ENCODE measurements around the gene ZFAND2B. TPM values are rescaled to one million over a fixed set of nuclear protein-coding genes. Genes with fewer than 3 reads are reported as not detected.

ZFAND2B gene
- total RNA-seq (10 to 100 TPM; 28.5 to 40.8 TPM), polyA plus RNA-seq (ENCODE audit: insufficient read length in 6 of 6) (10 to 100 TPM; 26.3 to 41.8 (median 36.0) TPM)
- long read RNA-seq, donor 1, transcript ZFAND2B-208 (5 exons, 2,021 nt), result major isoform, 7 of 18 reads
- long read RNA-seq, donor 1, transcript ZFAND2B-212 (10 exons, 1,199 nt), result minor isoform, 5 of 18 reads
- long read RNA-seq, donor 1, partial matches to known transcripts, result 0 of 18 reads
- long read RNA-seq, donor 1, other reads (novel, unspliced or antisense), result 0 of 18 reads
- long read RNA-seq, donor 2, transcript ZFAND2B-201 (9 exons, 1,314 nt), result major isoform, 5 of 18 reads
- long read RNA-seq, donor 2, partial matches to known transcripts, result 0 of 18 reads
- long read RNA-seq, donor 2, other reads (novel, unspliced or antisense), result 0 of 18 reads
- long read RNA-seq, donor 3, transcript ZFAND2B-212 (10 exons, 1,199 nt), result major isoform, 5 of 13 reads
- long read RNA-seq, donor 3, partial matches to known transcripts, result 0 of 13 reads
- long read RNA-seq, donor 3, other reads (novel, unspliced or antisense), result 0 of 13 reads
- long read RNA-seq, donor 4, transcript ZFAND2B-201 (9 exons, 1,314 nt), result minor isoform, 10 of 45 reads
- long read RNA-seq, donor 4, transcript ZFAND2B-212 (10 exons, 1,199 nt), result major isoform, 22 of 45 reads
- long read RNA-seq, donor 4, partial matches to known transcripts, result 1 of 45 reads
- long read RNA-seq, donor 4, other reads (novel, unspliced or antisense), result 8 of 45 reads
- long read RNA-seq, donor 5, transcript ZFAND2B-208 (5 exons, 2,021 nt), result major isoform, 5 of 18 reads
- long read RNA-seq, donor 5, partial matches to known transcripts, result 0 of 18 reads
- long read RNA-seq, donor 5, other reads (novel, unspliced or antisense), result 0 of 18 reads
- long read RNA-seq, donor 6, transcript ZFAND2B-201 (9 exons, 1,314 nt), result major isoform, 8 of 16 reads
- long read RNA-seq, donor 6, partial matches to known transcripts, result 0 of 16 reads
- long read RNA-seq, donor 6, other reads (novel, unspliced or antisense), result 0 of 16 reads
- long read RNA-seq, donor 7, partial matches to known transcripts, result 0 of 6 reads
- long read RNA-seq, donor 7, other reads (novel, unspliced or antisense), result 0 of 6 reads
- long read RNA-seq, donor 8, partial matches to known transcripts, result 0 of 9 reads
- long read RNA-seq, donor 8, other reads (novel, unspliced or antisense), result 0 of 9 reads
- long read RNA-seq, donor 9, result 0 reads
- long read RNA-seq, donor 10, transcript ZFAND2B-212 (10 exons, 1,199 nt), result major isoform, 27 of 46 reads
- long read RNA-seq, donor 10, transcript ZFAND2B-201 (9 exons, 1,314 nt), result minor isoform, 13 of 46 reads
- long read RNA-seq, donor 10, partial matches to known transcripts, result 1 of 46 reads
- long read RNA-seq, donor 10, other reads (novel, unspliced or antisense), result 1 of 46 reads
- long read RNA-seq, donor 11, transcript ZFAND2B-212 (10 exons, 1,199 nt), result major isoform, 5 of 12 reads
- long read RNA-seq, donor 11, partial matches to known transcripts, result 0 of 12 reads
- long read RNA-seq, donor 11, other reads (novel, unspliced or antisense), result 0 of 12 reads
- long read RNA-seq, donor 12, partial matches to known transcripts, result 0 of 7 reads
- long read RNA-seq, donor 12, other reads (novel, unspliced or antisense), result 0 of 7 reads

DNA sequence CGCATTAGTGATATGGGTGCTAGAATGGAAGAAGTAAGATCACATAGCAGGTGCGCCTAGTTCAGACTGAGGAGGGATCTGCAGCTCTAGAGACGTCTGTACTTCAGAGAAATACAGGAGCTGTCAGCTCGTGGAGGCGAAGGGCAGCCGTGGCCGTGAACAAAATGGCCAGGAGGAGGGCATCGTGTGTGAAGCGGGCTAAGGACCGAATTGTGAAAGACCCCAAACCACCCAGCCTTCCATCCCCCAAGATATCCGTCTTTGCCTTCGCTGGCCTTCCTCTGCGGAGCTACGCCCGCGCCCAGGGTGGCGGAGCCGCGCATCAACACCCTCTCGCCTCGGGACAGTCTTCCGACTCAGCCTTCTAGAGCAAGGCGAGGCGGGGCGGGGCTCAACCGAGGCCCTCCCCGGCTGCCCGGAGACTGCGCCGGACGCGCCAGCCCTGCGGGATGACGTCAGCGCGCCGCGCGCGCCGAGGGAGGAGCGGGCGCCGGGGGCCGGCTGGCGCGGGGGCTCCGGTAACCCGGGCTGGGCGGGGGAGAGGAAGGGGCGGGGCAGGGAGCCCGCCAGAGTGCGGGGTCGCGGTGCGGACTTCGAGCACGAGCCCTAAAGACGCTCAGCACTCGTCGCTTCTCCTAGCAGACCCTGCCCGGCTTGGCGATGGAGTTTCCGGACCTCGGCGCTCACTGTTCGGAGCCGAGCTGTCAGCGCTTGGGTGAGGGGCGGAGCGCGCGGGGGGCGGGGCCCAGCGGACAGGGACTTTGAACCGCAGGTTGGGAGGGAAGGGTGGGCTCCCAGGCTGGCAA is at the start of gene ZFAND2B:
Gene ZFAND2B (plus strand): TSS at position 455 of the 806 bp plus-strand sequence. CDS start 206 bp downstream, at position 661.
- peak; percentile 96 for ATAC-seq
- H3K9me3 ChIP-seq, result peaks cover 0 to 4% of the 10 kb centered on the region in 2 donors
- no peak for TF ChIP-seq CTCF (IDR thresholded peaks at IDR 0.05)
- H3K4me1 ChIP-seq, result peaks cover 14 to 35% of the 10 kb centered on the region in 2 donors
- H3K36me3 ChIP-seq, result peaks cover 0 to 38% of the 10 kb centered on the region in 2 donors
- no peaks in the 10 kb centered on the region for H3K27me3 ChIP-seq
- peak within 1 kb of the TSS; percentile 94 to 95 for H3K27ac ChIP-seq
- peak; percentile 94 to 99 (median 96) for DNase-seq
- H3K4me3 ChIP-seq, result peak within 1 kb of the TSS; percentile 50 to 61
- intact Hi-C loops (cut with DNase I), result no loop called here

DNA sequence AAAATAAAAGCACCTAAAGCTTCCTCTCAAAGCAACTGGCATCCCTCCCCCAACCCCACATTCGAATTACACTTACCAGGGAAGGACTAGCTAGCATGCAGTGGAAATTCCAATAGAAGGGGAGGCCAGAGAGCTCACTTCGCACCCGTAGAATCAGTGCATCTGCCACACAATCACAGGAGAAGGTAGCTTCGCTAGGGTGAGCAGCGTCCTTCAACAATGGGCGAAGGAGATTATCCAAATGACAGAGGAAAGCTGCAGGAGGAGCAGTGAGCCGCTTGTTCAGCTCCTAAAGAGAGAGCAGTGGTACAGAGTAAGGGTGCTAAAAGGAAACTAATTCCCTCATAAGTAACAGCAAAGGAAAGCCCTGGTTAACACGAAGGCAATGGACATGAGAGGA is 49.2 kb upstream of the ZFAND2B start:
- no peak for DNase-seq
- Histone ChIP-seq H3K4me3 (no peak overlapping the region), H3K4me1 (peaks cover 4 to 12% of the 10 kb centered on the region in 2 donors), H3K27ac (no peak overlapping the region), H3K27me3 (no peaks in the 10 kb centered on the region), H3K36me3 (peaks cover 0 to 39% of the 10 kb centered on the region in 2 donors), H3K9me3 (no peaks in the 10 kb centered on the region)
- no peak for ATAC-seq
- intact Hi-C loops (cut with DNase I), result no loop called here
- no peak for TF ChIP-seq CTCF (IDR thresholded peaks at IDR 0.05)

DNA sequence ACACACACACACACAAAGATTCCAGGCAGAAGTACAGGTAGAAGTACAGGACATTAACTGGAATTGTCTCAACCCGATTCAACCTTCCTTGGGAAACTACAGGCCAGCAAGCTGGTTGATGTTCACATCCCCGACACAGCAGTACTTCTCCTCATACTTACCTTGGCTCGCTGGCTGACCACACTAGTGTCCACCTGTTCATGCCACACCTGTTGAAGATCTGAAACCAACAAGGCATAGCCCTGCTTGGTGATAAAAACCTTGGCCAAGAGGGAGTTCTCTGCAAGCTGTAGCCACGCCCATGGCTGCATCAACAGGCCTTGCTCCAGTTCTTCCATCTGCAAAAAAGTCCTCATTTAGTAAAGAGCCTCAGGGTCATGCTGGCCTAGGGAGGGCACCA is 48.6 kb upstream of the ZFAND2B start:
- Histone ChIP-seq H3K9me3 (no peaks in the 10 kb centered on the region), H3K4me1 (peaks cover 4 to 12% of the 10 kb centered on the region in 2 donors), H3K27ac (no peak overlapping the region), H3K36me3 (peaks cover 0 to 33% of the 10 kb centered on the region in 2 donors), H3K27me3 (no peaks in the 10 kb centered on the region), H3K4me3 (no peak overlapping the region)
- intact Hi-C loops (cut with DNase I), result no loop called here
- ATAC-seq, result no peak
- no peak for TF ChIP-seq CTCF (IDR thresholded peaks at IDR 0.05)
- DNase-seq, result no peak

DNA sequence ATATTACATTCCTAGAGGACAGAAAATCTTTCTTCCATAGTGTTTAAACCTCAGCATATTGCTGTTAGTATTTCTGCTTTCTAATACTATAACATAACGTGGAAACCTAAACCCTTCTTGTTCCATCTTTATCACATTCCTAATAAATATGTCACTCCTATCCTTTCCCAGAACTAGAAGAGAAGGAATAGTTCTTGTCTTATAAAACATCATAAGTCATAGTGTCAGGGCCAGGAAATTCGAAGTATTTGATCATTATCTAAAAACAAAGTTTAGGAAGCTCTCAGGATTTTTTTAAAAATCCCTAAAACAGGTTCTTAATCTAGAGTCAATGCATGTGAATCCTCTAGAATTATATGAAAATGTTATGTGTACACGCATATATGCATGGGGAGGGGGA is 48.0 kb upstream of the ZFAND2B start:
- Histone ChIP-seq H3K4me1 (peaks cover 4 to 12% of the 10 kb centered on the region in 2 donors), H3K27me3 (no peaks in the 10 kb centered on the region), H3K9me3 (no peaks in the 10 kb centered on the region), H3K4me3 (no peak overlapping the region), H3K36me3 (peaks cover 0 to 29% of the 10 kb centered on the region in 2 donors), H3K27ac (no peak overlapping the region)
- ATAC-seq (no peak), DNase-seq (no peak)
- no peak for TF ChIP-seq CTCF (IDR thresholded peaks at IDR 0.05)
- intact Hi-C loops (cut with DNase I), result no loop called here
